ENCODE data around the gene LARGE1.

DNA sequence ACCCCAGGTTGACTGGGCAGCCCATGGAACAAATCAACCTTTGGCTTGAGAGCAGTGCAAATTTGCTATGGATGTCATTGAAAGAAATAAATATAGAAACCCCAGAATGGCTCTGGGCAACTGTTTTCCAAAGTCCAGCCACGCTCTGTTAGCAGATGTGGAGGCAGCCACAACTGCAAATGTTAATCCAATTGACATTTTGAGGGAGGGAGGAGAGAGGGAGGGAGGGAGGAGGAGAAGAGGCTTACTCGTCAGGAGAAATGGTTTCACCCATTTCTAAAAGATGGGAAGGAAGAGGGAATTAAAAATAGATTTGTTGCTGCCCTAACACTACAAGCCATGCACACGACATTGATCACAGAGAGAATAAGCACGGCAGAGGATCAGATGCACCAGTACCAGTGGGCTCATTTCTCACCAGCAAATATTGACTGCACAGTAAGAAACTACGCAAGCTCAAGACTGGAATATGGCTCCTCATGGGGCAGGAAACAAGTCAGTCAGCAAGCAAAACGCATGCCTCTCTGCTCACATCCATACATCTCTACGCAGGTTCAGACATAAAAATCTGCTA is 229.1 kb downstream of the LARGE1 start:
- TF ChIP-seq CTCF (IDR thresholded peaks at IDR 0.05; ENCODE audit: borderline replicate concordance, extremely low read depth, low read length, poor library complexity, severe bottlenecking): no peak
- no peak for TF ChIP-seq EZH2 (IDR thresholded peaks at IDR 0.05; ENCODE audit: borderline replicate concordance, low read depth, low read length, severe bottlenecking)

Data from DND-41 (cell line).